OCI-LY1 (cell line): ENCODE results near the gene KRAS.
A peak's percentile ranks its signal among the peaks of the same experiment; 100 is the strongest.

Source experiments
- H2AFZ ChIP-seq: fragments of 200-600 bp; sonication (generic), shearing (Covaris generic); 2 replicates; pipeline ENCODE4 v1.6.0; 2014; ENCODE audit warnings: antibody characterized with exemption, mild to moderate bottlenecking, low read length
- H3F3A ChIP-seq: fragments of 200-600 bp; sonication (generic), shearing (Covaris generic); 2 replicates; pipeline ENCODE4 v1.6.0; 2014; ENCODE audit warnings: mild to moderate bottlenecking, antibody characterized with exemption, low read length, moderate library complexity; ENCODE audit not compliant: insufficient read depth
- H3K27ac ChIP-seq: fragments of 200-600 bp; sonication (generic); 2 replicates; pipeline ENCODE4 v1.5.1; 2014; ENCODE audit warnings: low read length, mixed run types, mild to moderate bottlenecking, low read depth; ENCODE audit not compliant: poor library complexity, severe bottlenecking
- H3K27me3 ChIP-seq: fragments of 200-600 bp; sonication (generic); 2 replicates; pipeline ENCODE4 v1.6.0; 2014; ENCODE audit warnings: antibody characterized with exemption, mild to moderate bottlenecking, low read length, moderate library complexity; ENCODE audit not compliant: insufficient read depth
- H3K36me3 ChIP-seq: fragments of 200-600 bp; sonication (generic); 2 replicates; pipeline ENCODE4 v1.6.1; 2014; ENCODE audit warnings: mild to moderate bottlenecking, antibody characterized with exemption, low read length, moderate library complexity, mixed read lengths; ENCODE audit not compliant: insufficient read depth
- H3K4me1 ChIP-seq: fragments of 200-600 bp; sonication (generic); 2 replicates; pipeline ENCODE4 v1.5.1; 2014; ENCODE audit warnings: mild to moderate bottlenecking, low read length, moderate library complexity; ENCODE audit not compliant: insufficient read depth, severe bottlenecking
- H3K4me2 ChIP-seq: fragments of 200-600 bp; sonication (generic), shearing (Covaris generic); 2 replicates; pipeline ENCODE4 v1.6.1; 2014; ENCODE audit warnings: low read length
- H3K4me3 ChIP-seq: fragments of 200-600 bp; sonication (generic); 2 replicates; pipeline ENCODE4 v1.5.1; 2014; ENCODE audit warnings: low read length, low read depth, mild to moderate bottlenecking, mixed read lengths; ENCODE audit not compliant: poor library complexity, severe bottlenecking
- H3K79me2 ChIP-seq: fragments of 200-600 bp; shearing (Covaris generic); 2 replicates; pipeline ENCODE4 v1.6.1; 2016; ENCODE audit warnings: mixed run types, low read length, mixed read lengths; ENCODE audit not compliant: insufficient read depth
- H3K9ac ChIP-seq: fragments of 200-600 bp; sonication (generic), shearing (Covaris generic); 2 replicates; pipeline ENCODE4 v1.6.1; 2014; ENCODE audit warnings: mild to moderate bottlenecking, low read length, mixed read lengths
- H3K9me2 ChIP-seq: fragments of 200-600 bp; sonication (generic), shearing (Covaris generic); 2 replicates; pipeline ENCODE4 v1.6.1; 2014; ENCODE audit warnings: low read depth, mild to moderate bottlenecking, low read length, mixed read lengths
- H3K9me3 ChIP-seq: fragments of 200-600 bp; shearing (Covaris generic); 2 replicates; pipeline ENCODE4 v1.6.1; 2014; ENCODE audit warnings: low read length, mixed read lengths
- H4K20me1 ChIP-seq: fragments of 200-600 bp; sonication (generic), shearing (Covaris generic); 2 replicates; pipeline ENCODE4 v1.6.0; 2016; ENCODE audit warnings: mild to moderate bottlenecking, low read length; ENCODE audit not compliant: insufficient read depth
- CTCF ChIP-seq: fragments of 200-600 bp; sonication (generic), shearing (Covaris generic); IDR thresholded peaks from 2 replicates; pipeline ENCODE4 v1.5.1; 2017; ENCODE audit warnings: mild to moderate bottlenecking, antibody characterized with exemption, low read length, moderate library complexity, mixed read lengths
- EZH2 ChIP-seq: fragments of 200-600 bp; sonication (generic), shearing (Covaris generic); IDR thresholded peaks from 2 replicates; pipeline ENCODE4 v1.8.0; 2017; ENCODE audit warnings: borderline replicate concordance, mixed run types, mild to moderate bottlenecking, antibody characterized with exemption, low read length, moderate library complexity, mixed read lengths

Gene KRAS

GRCh38 chr12:25262389-25263074 lies 11.8 kb upstream of the KRAS start:
- no peak overlapping the region for H2AFZ ChIP-seq
- TF ChIP-seq EZH2, result no peak
- TF ChIP-seq CTCF, result no peak
- no peaks in the 10 kb centered on the region for H3K9me2 ChIP-seq
- no peak overlapping the region for H3K27ac ChIP-seq
- H4K20me1 ChIP-seq, result no peaks in the 10 kb centered on the region
- H3K9me3 ChIP-seq, result no peaks in the 10 kb centered on the region
- H3K36me3 ChIP-seq, result no peaks in the 10 kb centered on the region
- H3K4me1 ChIP-seq, result peaks cover 20% of the 10 kb centered on the region
- no peaks in the 10 kb centered on the region for H3K79me2 ChIP-seq
- H3K4me2 ChIP-seq, result no peak overlapping the region
- H3K4me3 ChIP-seq, result no peak overlapping the region
- no peak overlapping the region for H3K9ac ChIP-seq
- no peaks in the 10 kb centered on the region for H3F3A ChIP-seq
- no peaks in the 10 kb centered on the region for H3K27me3 ChIP-seq

GRCh38 chr12:25257590-25258324 lies 7.0 kb upstream of the KRAS start:
- Histone ChIP-seq H3K27ac (no peak overlapping the region), H3K4me1 (peaks cover 17% of the 10 kb centered on the region), H3K9me3 (no peaks in the 10 kb centered on the region), H3K9me2 (no peaks in the 10 kb centered on the region), H3K4me3 (no peak overlapping the region), H3K79me2 (no peaks in the 10 kb centered on the region), H3K27me3 (no peaks in the 10 kb centered on the region), H4K20me1 (no peaks in the 10 kb centered on the region), H2AFZ (no peak overlapping the region), H3K36me3 (no peaks in the 10 kb centered on the region), H3K9ac (no peak overlapping the region), H3K4me2 (no peak overlapping the region), H3F3A (no peaks in the 10 kb centered on the region)
- TF ChIP-seq CTCF, result no peak
- no peak for TF ChIP-seq EZH2

GRCh38 chr12:25256826-25257225 lies 6.1 kb upstream of the KRAS start:
- Histone ChIP-seq H3K27ac (peak overlapping the region; percentile 25), H3K9me2 (no peaks in the 10 kb centered on the region), H3K9me3 (no peaks in the 10 kb centered on the region), H3K9ac (no peak overlapping the region), H3K4me3 (no peak overlapping the region), H2AFZ (no peak overlapping the region), H3K27me3 (no peaks in the 10 kb centered on the region), H4K20me1 (no peaks in the 10 kb centered on the region), H3K36me3 (no peaks in the 10 kb centered on the region), H3F3A (no peaks in the 10 kb centered on the region), H3K4me2 (no peak overlapping the region), H3K79me2 (no peaks in the 10 kb centered on the region), H3K4me1 (peaks cover 19% of the 10 kb centered on the region)
- TF ChIP-seq CTCF (no peak), EZH2 (no peak)
